GM19467 (cell line): ENCODE data around the gene RBBP4.
"Not testable (repeated sequence)": the region's sequence is repeated elsewhere in the genome, so short reads cannot be mapped to it uniquely, and the experiment has no call there.

Experiments used
- ATAC-seq: cut with Tn5 transposase; IDR thresholded peaks from one replicate; pipeline ENCODE4 v1.9.1; 2021; ENCODE audit warnings: mild to moderate bottlenecking, moderate library complexity; ENCODE audit not compliant: unreplicated experiment

The RBBP4 gene

GRCh38 chr1:32685498-32685897, 34.5 kb downstream of the RBBP4 start:
- ATAC-seq: no peak

- no peak for ATAC-seq
These were observed 35.4 kb downstream of the RBBP4 start for GRCh38 chr1:32686387-32686786.

- ATAC-seq: no peak
These were observed 42.6 kb downstream of the RBBP4 start for GRCh38 chr1:32693455-32694174.

GRCh38 chr1:32695098-32695904, 44.3 kb downstream of the RBBP4 start:
- no peak for ATAC-seq

- no peak for ATAC-seq
These were observed 45.0 kb downstream of the RBBP4 start for GRCh38 chr1:32696041-32696440.

- not testable (repeated sequence) for ATAC-seq
These were observed 46.0 kb downstream of the RBBP4 start for GRCh38 chr1:32696996-32697395.

- no peak for ATAC-seq
These were observed 50.5 kb downstream of the RBBP4 start for GRCh38 chr1:32701421-32701911.

GRCh38 chr1:32701951-32702598, 51.1 kb downstream of the RBBP4 start:
- ATAC-seq: no peak

- no peak for ATAC-seq
These were observed 51.8 kb downstream of the RBBP4 start, which contains the start of gene SYNC for GRCh38 chr1:32702599-32703478. SYNC (minus strand) TSS chr1:32702770; CDS start chr1:32702660, 110 bp downstream.

GRCh38 chr1:32703479-32704291, 52.7 kb downstream of the RBBP4 start:
- ATAC-seq: no peak

- ATAC-seq: no peak
These were observed 54.5 kb downstream of the RBBP4 start for GRCh38 chr1:32705516-32705915.

- no peak for ATAC-seq
These were observed 55.5 kb downstream of the RBBP4 start for GRCh38 chr1:32706491-32706890.

GRCh38 chr1:32709075-32709474, 58.1 kb downstream of the RBBP4 start:
- ATAC-seq: no peak

GRCh38 chr1:32709476-32709875, 58.5 kb downstream of the RBBP4 start:
- ATAC-seq: no peak

GRCh38 chr1:32711221-32711620, 60.2 kb downstream of the RBBP4 start:
- ATAC-seq: not testable (repeated sequence)

- ATAC-seq: no peak
These were observed 62.1 kb downstream of the RBBP4 start for GRCh38 chr1:32713081-32713480.

GRCh38 chr1:32714277-32714676, 63.3 kb downstream of the RBBP4 start:
- no peak for ATAC-seq

GRCh38 chr1:32715901-32716311, 64.9 kb downstream of the RBBP4 start:
- no peak for ATAC-seq

- no peak for ATAC-seq
These were observed 65.5 kb downstream of the RBBP4 start for GRCh38 chr1:32716312-32717148.
